CD4-positive, alpha-beta T cell treated with Interferon alpha-2 for 1 hour (primary cell): ENCODE measurements around the gene SMURF1.

ENCODE experiments used
- DNase-seq, 2 donors: peaks; one replicate each; pipeline ENCODE4 v3.0.0-alpha.2; 2020 to 2022

SMURF1 gene

GRCh38 chr7:99021941-99022560 is 121.9 kb downstream of the SMURF1 start:
- no peak for DNase-seq

GRCh38 chr7:99020413-99020715 is 123.5 kb downstream of the SMURF1 start:
- DNase-seq: no peak

- no peak for DNase-seq
Observed at GRCh38 chr7:99019523-99020412, 124.1 kb downstream of the SMURF1 start.

- DNase-seq: no peak
Observed at GRCh38 chr7:99016196-99016595, 127.7 kb downstream of the SMURF1 start.

- no peak for DNase-seq
Observed at GRCh38 chr7:99014113-99014985, 129.6 kb downstream of the SMURF1 start.

GRCh38 chr7:99013266-99014112 is 130.4 kb downstream of the SMURF1 start:
- no peak for DNase-seq

GRCh38 chr7:99012722-99013121 is 131.2 kb downstream of the SMURF1 start:
- DNase-seq: no peak

- no peak for DNase-seq
Observed at GRCh38 chr7:99011706-99012404, 132.1 kb downstream of the SMURF1 start.

- no peak for DNase-seq
Observed at GRCh38 chr7:99011341-99011705, 132.6 kb downstream of the SMURF1 start.

GRCh38 chr7:99010281-99010680 is 133.6 kb downstream of the SMURF1 start:
- DNase-seq: no peak

- no peak for DNase-seq
Observed at GRCh38 chr7:99008921-99009530, 134.9 kb downstream of the SMURF1 start.

- DNase-seq: no peak
Observed at GRCh38 chr7:99008181-99008631, 135.7 kb downstream of the SMURF1 start.

GRCh38 chr7:99006739-99007424 is 137.0 kb downstream of the SMURF1 start:
- no peak for DNase-seq

- DNase-seq: peak in 1 of 2 donors; percentile 6
Observed at GRCh38 chr7:99005776-99006175, 138.1 kb downstream of the SMURF1 start.

- no peak for DNase-seq
Observed at GRCh38 chr7:99004781-99005500, 139.0 kb downstream of the SMURF1 start.

- DNase-seq: no peak
Observed at GRCh38 chr7:99004216-99004615, 139.7 kb downstream of the SMURF1 start.

- no peak for DNase-seq
Observed at GRCh38 chr7:99003419-99003818, 140.5 kb downstream of the SMURF1 start.

GRCh38 chr7:99002827-99003212 is 141.1 kb downstream of the SMURF1 start:
- DNase-seq: no peak

- DNase-seq: no peak
Observed at GRCh38 chr7:99002148-99002826, 141.6 kb downstream of the SMURF1 start.
